DOHH2 (cell line): ENCODE results near the gene C2CD2L.
A peak's percentile ranks its signal among the peaks of the same experiment; 100 is the strongest.

Experiments
- H3F3A ChIP-seq: fragments of 200-600 bp; sonication (generic), shearing (Covaris generic); 2 replicates; pipeline ENCODE4 v1.6.0; 2016; ENCODE audit warnings: antibody characterized with exemption, mild to moderate bottlenecking; ENCODE audit not compliant: control insufficient read depth, insufficient read depth
- H3K27ac ChIP-seq: fragments of 200-600 bp; sonication (generic); 2 replicates; pipeline ENCODE4 v1.5.1; 2014; ENCODE audit warnings: low read depth, mild to moderate bottlenecking, low read length, moderate library complexity
- H3K27me3 ChIP-seq: fragments of 200-600 bp; sonication (generic); 2 replicates; pipeline ENCODE4 v1.6.1; 2014; ENCODE audit warnings: mild to moderate bottlenecking, low read length, mixed read lengths; ENCODE audit not compliant: control insufficient read depth
- H3K36me3 ChIP-seq: fragments of 200-600 bp; sonication (generic); 2 replicates; pipeline ENCODE4 v1.6.1; 2014; ENCODE audit warnings: mild to moderate bottlenecking, low read length, moderate library complexity, mixed read lengths; ENCODE audit not compliant: control insufficient read depth
- H3K4me1 ChIP-seq: fragments of 200-600 bp; sonication (generic); 2 replicates; pipeline ENCODE4 v1.6.1; 2014; ENCODE audit warnings: mild to moderate bottlenecking, low read length, mixed read lengths; ENCODE audit not compliant: control insufficient read depth
- H3K4me2 ChIP-seq: fragments of 200-600 bp; sonication (generic); 2 replicates; pipeline ENCODE4 v1.6.0; 2014; ENCODE audit warnings: mild to moderate bottlenecking, low read length, moderate library complexity
- H3K4me3 ChIP-seq: fragments of 200-600 bp; sonication (generic); 2 replicates; pipeline ENCODE4 v1.5.1; 2014; ENCODE audit warnings: mild to moderate bottlenecking, low read length, mixed read lengths
- H3K79me2 ChIP-seq: fragments of 200-600 bp; sonication (generic); 2 replicates; pipeline ENCODE4 v1.6.1; 2014; ENCODE audit warnings: mild to moderate bottlenecking, low read length, mixed read lengths; ENCODE audit not compliant: control insufficient read depth
- H3K9me2 ChIP-seq: fragments of 200-600 bp; sonication (generic); replicated peaks from 2 replicates; pipeline ENCODE4 v1.6.1; 2014; ENCODE audit warnings: mild to moderate bottlenecking, low read length, mixed read lengths; ENCODE audit not compliant: control insufficient read depth
- H3K9me3 ChIP-seq: fragments of 200-600 bp; sonication (generic); 2 replicates; pipeline ENCODE4 v1.6.1; 2014; ENCODE audit warnings: antibody characterized with exemption, low read length, mixed read lengths; ENCODE audit not compliant: control insufficient read depth, insufficient read depth
- H4K20me1 ChIP-seq: fragments of 200-600 bp; sonication (generic); 2 replicates; pipeline ENCODE4 v1.6.0; 2014; ENCODE audit warnings: low read depth, mild to moderate bottlenecking, antibody characterized with exemption, low read length, moderate library complexity; ENCODE audit not compliant: control insufficient read depth, insufficient read depth
- EZH2phosphoT487 ChIP-seq: fragments of 200-600 bp; sonication (generic); IDR thresholded peaks from 2 replicates; pipeline ENCODE4 v1.6.1; 2017; ENCODE audit warnings: borderline replicate concordance, mild to moderate bottlenecking, antibody characterized with exemption, low read length, moderate library complexity, mixed read lengths
- TF ChIP-seq, protein P1 (sequence below): fragments of 200-600 bp; sonication (generic); IDR thresholded peaks from one replicate; pipeline ENCODE4 v1.5.1; 2014; ENCODE audit warnings: antibody characterized with exemption, mild to moderate bottlenecking, low read depth, low read length; ENCODE audit not compliant: poor library complexity, severe bottlenecking

The C2CD2L gene

DNA sequence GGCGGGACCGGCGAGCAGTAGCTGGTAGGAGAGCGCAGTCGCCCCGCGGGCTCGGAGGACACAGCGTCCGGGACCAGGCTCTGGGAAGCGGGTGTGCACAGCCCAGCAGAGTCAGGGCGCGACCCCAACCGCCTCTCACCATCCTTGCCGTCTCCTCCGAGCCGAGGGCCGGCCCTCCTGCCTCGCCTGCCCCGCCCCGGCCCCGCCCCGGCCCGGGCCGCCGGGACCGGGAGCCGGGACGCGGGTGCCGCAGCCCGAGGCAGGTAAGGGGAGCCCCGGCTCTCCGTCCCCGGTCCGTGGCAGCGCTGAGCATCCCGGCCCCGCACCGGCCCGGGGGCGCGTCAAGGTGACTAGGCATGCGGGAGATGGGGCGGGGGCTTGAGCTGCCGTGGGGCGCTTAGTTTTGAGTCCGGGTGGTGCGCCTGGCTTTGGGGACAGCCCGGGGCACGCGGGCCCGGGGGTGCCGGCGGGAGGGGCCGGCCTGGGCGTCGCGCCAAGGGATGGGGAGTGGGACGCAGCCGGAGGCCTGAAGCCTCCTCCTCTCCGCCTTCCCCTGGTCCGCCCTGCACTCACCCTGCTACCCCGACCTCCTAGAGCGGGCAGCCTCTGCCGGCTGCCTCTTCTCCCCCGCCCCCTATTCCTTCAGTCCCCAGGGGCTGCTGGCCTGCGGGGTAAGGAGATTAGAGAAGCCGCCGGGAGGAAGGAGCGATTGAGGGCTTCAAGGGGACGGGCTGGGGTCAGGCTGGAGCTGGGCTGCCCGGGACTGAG is 42.1 kb downstream of the C2CD2L start, which contains the start of gene ABCG4:
ABCG4 (plus strand) TSS at position 35 of the 768 bp plus-strand sequence. CDS start 914 bp downstream, outside the sequence.
- Histone ChIP-seq H3F3A (no peaks in the 10 kb centered on the region), H3K4me3 (peak within 1 kb of the TSS; percentile 72), H3K9me3 (no peaks in the 10 kb centered on the region), H4K20me1 (no peaks in the 10 kb centered on the region), H3K27me3 (peaks cover 79% of the 10 kb centered on the region), H3K79me2 (no peaks in the 10 kb centered on the region), H3K4me2 (peak within 1 kb of the TSS; percentile 93), H3K4me1 (peaks cover 13% of the 10 kb centered on the region), H3K9me2 (no peaks in the 10 kb centered on the region), H3K36me3 (no peaks in the 10 kb centered on the region), H3K27ac (no peak within 1 kb of the TSS)
- TF ChIP-seq EZH2phosphoT487 = peak; percentile 83; the same call in 1 of the 2 replicates
- TF ChIP-seq, protein P1, sequence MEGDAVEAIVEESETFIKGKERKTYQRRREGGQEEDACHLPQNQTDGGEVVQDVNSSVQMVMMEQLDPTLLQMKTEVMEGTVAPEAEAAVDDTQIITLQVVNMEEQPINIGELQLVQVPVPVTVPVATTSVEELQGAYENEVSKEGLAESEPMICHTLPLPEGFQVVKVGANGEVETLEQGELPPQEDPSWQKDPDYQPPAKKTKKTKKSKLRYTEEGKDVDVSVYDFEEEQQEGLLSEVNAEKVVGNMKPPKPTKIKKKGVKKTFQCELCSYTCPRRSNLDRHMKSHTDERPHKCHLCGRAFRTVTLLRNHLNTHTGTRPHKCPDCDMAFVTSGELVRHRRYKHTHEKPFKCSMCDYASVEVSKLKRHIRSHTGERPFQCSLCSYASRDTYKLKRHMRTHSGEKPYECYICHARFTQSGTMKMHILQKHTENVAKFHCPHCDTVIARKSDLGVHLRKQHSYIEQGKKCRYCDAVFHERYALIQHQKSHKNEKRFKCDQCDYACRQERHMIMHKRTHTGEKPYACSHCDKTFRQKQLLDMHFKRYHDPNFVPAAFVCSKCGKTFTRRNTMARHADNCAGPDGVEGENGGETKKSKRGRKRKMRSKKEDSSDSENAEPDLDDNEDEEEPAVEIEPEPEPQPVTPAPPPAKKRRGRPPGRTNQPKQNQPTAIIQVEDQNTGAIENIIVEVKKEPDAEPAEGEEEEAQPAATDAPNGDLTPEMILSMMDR = no peak

DNA sequence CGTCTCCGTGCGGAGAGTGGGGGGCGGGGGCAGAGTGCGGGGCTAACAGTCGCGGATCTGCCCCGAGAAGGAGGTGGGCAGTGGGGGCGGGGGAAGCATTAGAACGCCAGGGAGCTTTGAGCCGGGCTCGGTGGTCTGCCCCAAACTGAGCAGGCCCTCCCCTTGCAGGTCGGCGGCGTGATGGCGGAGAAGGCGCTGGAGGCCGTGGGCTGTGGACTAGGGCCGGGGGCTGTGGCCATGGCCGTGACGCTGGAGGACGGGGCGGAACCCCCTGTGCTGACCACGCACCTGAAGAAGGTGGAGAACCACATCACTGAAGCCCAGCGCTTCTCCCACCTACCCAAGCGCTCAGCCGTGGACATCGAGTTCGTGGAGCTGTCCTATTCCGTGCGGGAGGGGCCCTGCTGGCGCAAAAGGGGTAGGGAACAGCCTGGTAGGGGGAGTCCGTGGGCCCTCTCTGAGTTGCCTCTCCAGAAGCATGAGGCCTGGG is 42.7 kb downstream of the C2CD2L start:
- Histone ChIP-seq H4K20me1 (no peaks in the 10 kb centered on the region), H3F3A (no peaks in the 10 kb centered on the region), H3K27me3 (peaks cover 85% of the 10 kb centered on the region), H3K36me3 (no peaks in the 10 kb centered on the region), H3K27ac (no peak overlapping the region), H3K4me2 (peak overlapping the region; percentile 93), H3K9me2 (no peaks in the 10 kb centered on the region), H3K4me3 (peak overlapping the region; percentile 72), H3K9me3 (no peaks in the 10 kb centered on the region), H3K79me2 (no peaks in the 10 kb centered on the region), H3K4me1 (peaks cover 13% of the 10 kb centered on the region)
- no peak for TF ChIP-seq EZH2phosphoT487
- TF ChIP-seq, protein P1 = no peak

DNA sequence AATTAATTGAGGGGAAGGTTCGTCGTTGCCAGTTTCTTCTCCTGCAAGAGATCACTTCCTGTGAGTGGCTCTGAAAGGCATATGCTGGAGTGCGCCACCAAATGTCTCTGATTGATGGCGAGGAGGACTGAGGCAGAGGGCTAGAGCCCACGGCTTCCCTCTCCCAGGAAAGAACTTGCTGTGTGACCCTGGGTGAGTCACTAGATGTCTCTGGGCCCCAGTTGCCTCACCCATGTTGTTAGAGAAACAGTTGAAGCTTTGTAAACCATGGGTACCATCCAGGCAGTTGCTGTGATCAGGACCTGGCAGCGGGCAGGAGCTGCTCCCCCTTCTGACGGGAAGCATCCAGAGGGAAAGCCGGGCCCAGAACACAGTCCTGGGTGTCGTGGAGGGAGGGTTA is 44.9 kb downstream of the C2CD2L start:
- peaks cover 13% of the 10 kb centered on the region for H3K4me1 ChIP-seq
- H3K4me3 ChIP-seq = no peak overlapping the region
- no peaks in the 10 kb centered on the region for H3K9me3 ChIP-seq
- H3K27me3 ChIP-seq = peaks cover 94% of the 10 kb centered on the region
- no peak overlapping the region for H3K27ac ChIP-seq
- no peaks in the 10 kb centered on the region for H3F3A ChIP-seq
- no peak overlapping the region for H3K4me2 ChIP-seq
- no peaks in the 10 kb centered on the region for H3K36me3 ChIP-seq
- no peak for TF ChIP-seq EZH2phosphoT487
- TF ChIP-seq, protein P1 = no peak
- H3K79me2 ChIP-seq = no peaks in the 10 kb centered on the region
- H3K9me2 ChIP-seq = no peaks in the 10 kb centered on the region
- H4K20me1 ChIP-seq = no peaks in the 10 kb centered on the region
